ENCODE results near the gene TMEM134. TPM values are rescaled to one million over a fixed set of nuclear protein-coding genes. Genes with fewer than 3 reads are reported as not detected.

Gene TMEM134
- total RNA-seq, 1 donor from 2014 or later = 87.5 TPM

DNA sequence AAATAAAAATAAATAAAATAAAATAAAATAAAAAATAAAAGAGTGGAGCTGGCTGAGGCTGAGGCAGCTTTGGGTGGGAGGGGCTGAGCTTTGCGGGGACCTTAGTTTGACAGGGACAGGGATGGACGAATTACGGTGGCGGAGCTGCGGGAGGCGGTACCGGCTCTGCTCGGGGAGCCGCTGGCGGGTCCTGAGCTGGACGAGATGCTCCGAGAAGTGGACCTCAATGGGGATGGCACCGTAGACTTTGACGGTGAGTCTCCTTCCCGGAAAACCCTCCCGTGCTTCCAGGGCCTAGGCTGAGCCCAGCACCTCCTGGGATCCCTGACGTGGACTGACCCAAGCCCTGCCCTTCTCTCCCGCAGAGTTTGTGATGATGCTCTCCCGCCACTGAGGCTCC lies 10.8 kb downstream of the TMEM134 start:
- H3K36me3 ChIP-seq = no peaks in the 10 kb centered on the region
- H3K27me3 ChIP-seq (ENCODE audit: low read depth) = no peaks in the 10 kb centered on the region
- intact Hi-C loops (cut with micrococcal nuclease) = no loop called here
- H3K27ac ChIP-seq (replicated peaks) = no peak overlapping the region
- H3K9me3 ChIP-seq (replicated peaks) = no peaks in the 10 kb centered on the region
- peaks cover 2% of the 10 kb centered on the region for H3K4me1 ChIP-seq
- no peak for DNase-seq
- H3K4me3 ChIP-seq = no peak overlapping the region
- TF ChIP-seq, protein P1, sequence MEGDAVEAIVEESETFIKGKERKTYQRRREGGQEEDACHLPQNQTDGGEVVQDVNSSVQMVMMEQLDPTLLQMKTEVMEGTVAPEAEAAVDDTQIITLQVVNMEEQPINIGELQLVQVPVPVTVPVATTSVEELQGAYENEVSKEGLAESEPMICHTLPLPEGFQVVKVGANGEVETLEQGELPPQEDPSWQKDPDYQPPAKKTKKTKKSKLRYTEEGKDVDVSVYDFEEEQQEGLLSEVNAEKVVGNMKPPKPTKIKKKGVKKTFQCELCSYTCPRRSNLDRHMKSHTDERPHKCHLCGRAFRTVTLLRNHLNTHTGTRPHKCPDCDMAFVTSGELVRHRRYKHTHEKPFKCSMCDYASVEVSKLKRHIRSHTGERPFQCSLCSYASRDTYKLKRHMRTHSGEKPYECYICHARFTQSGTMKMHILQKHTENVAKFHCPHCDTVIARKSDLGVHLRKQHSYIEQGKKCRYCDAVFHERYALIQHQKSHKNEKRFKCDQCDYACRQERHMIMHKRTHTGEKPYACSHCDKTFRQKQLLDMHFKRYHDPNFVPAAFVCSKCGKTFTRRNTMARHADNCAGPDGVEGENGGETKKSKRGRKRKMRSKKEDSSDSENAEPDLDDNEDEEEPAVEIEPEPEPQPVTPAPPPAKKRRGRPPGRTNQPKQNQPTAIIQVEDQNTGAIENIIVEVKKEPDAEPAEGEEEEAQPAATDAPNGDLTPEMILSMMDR (IDR thresholded peaks at IDR 0.05; ENCODE audit: borderline replicate concordance) = no peak

DNA sequence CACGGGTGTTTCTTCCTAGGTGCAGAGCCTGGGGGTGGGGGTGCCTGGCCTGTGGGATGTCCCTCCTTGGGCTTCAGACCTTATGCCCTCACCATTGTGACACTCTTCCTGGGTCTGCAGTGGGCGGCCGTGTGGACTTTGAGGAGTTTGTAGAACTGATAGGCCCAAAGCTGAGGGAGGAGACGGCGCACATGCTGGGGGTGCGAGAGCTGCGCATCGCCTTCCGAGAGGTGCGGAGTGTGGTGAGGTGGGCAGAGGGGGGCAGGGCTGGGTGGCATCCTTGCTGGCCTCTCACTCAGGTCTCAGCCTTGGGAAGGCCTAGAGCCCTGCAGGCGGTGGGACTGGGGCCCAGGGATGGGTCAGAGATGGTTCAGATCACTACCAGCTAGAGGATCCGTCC lies 11.6 kb downstream of the TMEM134 start:
- Histone ChIP-seq H3K27ac (replicated peaks) (no peak overlapping the region), H3K27me3 (ENCODE audit: low read depth) (no peaks in the 10 kb centered on the region), H3K4me3 (no peak overlapping the region), H3K36me3 (no peaks in the 10 kb centered on the region), H3K9me3 (replicated peaks) (no peaks in the 10 kb centered on the region), H3K4me1 (peaks cover 6% of the 10 kb centered on the region)
- no peak for DNase-seq
- TF ChIP-seq, protein P1 (IDR thresholded peaks at IDR 0.05; ENCODE audit: borderline replicate concordance) = no peak
- intact Hi-C loops (cut with micrococcal nuclease) = no loop called here

DNA sequence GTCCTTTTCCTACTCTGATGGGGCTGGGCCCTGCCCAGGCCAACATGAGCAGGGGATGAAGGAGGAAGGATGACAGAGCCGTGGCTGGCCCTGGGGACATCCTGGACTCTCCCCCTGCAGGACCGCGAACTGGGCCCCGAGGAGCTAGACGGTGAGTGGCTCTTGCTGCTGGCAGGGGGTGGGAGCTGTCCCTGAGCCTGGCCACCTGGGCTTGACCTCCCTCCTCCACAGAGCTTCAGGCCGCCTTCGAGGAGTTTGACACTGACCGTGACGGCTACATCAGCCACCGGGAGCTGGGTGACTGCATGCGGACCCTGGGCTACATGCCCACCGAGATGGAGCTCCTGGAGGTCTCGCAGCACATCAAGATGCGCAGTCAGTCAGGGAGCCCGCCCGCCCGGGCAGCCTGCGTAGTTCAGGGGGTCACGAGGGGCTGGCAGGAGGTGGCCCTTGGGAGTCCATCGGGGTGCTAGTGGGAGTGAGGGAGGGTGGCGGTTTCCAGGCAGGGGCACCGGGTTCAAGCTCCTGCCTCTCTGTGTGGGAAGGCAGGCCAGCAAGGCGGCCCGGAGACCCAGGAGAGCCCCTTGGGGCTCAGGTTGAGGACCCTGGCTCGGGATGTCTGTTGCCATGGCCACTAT lies 12.9 kb downstream of the TMEM134 start:
- DNase-seq = no peak
- H3K9me3 ChIP-seq (replicated peaks) = no peaks in the 10 kb centered on the region
- H3K36me3 ChIP-seq = no peaks in the 10 kb centered on the region
- no peak overlapping the region for H3K4me3 ChIP-seq
- no peaks in the 10 kb centered on the region for H3K27me3 ChIP-seq (ENCODE audit: low read depth)
- TF ChIP-seq, protein P1 (IDR thresholded peaks at IDR 0.05; ENCODE audit: borderline replicate concordance) = no peak
- intact Hi-C loops (cut with micrococcal nuclease) = no loop called here
- H3K27ac ChIP-seq (replicated peaks) = no peak overlapping the region
- peaks cover 9% of the 10 kb centered on the region for H3K4me1 ChIP-seq

DNA sequence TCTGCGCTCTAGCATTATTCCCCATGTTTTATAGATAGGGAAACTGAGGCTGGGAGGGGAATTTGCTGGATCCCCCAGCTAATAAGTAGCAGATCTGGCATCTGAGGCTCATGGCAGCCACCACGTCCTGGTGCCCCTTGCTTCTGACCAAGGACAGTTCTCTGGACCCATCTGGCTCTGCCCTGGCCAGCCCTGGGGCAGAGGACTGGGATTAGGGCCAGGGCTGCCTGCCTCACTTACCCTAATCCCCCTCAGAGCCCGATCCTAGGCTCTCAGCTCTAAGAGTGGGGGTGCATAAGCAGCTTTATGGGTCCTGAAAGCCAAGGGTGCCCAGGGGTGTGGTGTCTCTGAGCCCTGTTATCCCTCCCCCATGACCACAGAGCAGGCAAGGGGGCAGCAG lies 14.0 kb downstream of the TMEM134 start, which contains the start of gene CABP4:
Gene CABP4, plus strand, starts transcription at position 301 of the 400 bp plus-strand sequence. Its CDS starts 70 bp downstream, at position 371.
- DNase-seq = no peak

DNA sequence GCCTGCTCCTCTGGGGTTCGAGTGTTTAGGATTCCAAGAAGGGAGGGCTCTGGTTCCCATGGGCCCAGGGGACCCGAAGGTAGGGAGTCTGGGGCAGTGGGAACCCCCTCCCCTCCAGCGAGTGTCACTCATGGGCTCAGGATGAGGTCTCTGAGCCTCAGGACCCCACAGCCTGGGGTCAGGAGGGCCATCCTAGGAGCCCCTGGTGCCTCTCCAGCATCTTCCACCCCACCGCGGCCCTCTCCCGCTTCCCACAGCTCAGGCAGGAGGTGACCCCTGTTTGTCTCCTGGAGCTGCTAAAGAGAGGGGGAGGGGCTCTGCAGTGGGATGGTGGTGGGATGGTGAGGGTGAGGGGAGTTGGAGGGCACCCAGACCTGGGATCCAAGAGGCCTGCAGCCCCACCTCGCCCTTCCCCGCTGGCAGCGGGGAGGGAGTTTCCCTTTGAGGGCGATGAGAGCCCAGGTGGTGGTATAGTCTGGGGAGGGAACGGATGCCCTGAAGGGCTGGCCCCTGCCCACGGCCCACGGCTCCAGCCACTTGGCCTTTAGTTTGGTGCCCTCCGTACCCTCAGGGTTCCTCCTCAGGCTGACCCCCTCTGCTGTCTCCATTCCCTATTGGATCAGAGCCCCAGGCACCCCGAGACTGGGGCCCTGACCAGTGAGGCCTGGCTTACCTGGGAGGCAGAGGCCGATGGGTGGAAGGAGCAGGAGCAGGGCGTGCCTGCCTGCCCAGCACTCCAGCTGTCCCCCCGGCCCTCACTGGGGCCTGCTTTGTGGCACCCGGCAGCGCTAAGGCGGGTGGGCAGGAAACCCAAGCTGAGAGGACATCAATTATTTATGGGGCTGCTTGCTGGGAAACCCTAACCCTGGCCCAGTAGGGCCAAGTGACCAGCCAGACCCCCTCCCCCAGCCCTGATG lies 15.0 kb downstream of the TMEM134 start:
- Histone ChIP-seq H3K4me3 (no peak overlapping the region), H3K9me3 (replicated peaks) (no peaks in the 10 kb centered on the region), H3K27ac (replicated peaks) (no peak overlapping the region), H3K27me3 (ENCODE audit: low read depth) (no peaks in the 10 kb centered on the region), H3K4me1 (peaks cover 9% of the 10 kb centered on the region), H3K36me3 (no peaks in the 10 kb centered on the region)
- intact Hi-C loops (cut with micrococcal nuclease) = no loop called here
- TF ChIP-seq, protein P1 (IDR thresholded peaks at IDR 0.05; ENCODE audit: borderline replicate concordance) = no peak
- no peak for DNase-seq

More for the DNA sequence above, 14.0 kb downstream of the TMEM134 start, which contains the start of gene CABP4:
- no peaks in the 10 kb centered on the region for H3K27me3 ChIP-seq (ENCODE audit: low read depth)
- TF ChIP-seq, protein P1 (IDR thresholded peaks at IDR 0.05; ENCODE audit: borderline replicate concordance) = no peak
- peaks cover 9% of the 10 kb centered on the region for H3K4me1 ChIP-seq
- H3K36me3 ChIP-seq = no peaks in the 10 kb centered on the region
- no peak within 1 kb of the TSS for H3K27ac ChIP-seq (replicated peaks)
- intact Hi-C loops (cut with micrococcal nuclease) = no loop called here
- H3K9me3 ChIP-seq (replicated peaks) = no peaks in the 10 kb centered on the region
- no peak within 1 kb of the TSS for H3K4me3 ChIP-seq
